ENCODE data around the gene CFTR. TPM values are rescaled to one million over a fixed set of nuclear protein-coding genes. Genes with fewer than 3 reads are reported as not detected.

Gene CFTR
- total and polyA plus RNA-seq, 10 of the 15 experiments (the other 5 are each of a cell fraction or from before 2014, with no cell fraction given): 0.02 to 2.3 (median 0.21) TPM; not detected in 1

DNA sequence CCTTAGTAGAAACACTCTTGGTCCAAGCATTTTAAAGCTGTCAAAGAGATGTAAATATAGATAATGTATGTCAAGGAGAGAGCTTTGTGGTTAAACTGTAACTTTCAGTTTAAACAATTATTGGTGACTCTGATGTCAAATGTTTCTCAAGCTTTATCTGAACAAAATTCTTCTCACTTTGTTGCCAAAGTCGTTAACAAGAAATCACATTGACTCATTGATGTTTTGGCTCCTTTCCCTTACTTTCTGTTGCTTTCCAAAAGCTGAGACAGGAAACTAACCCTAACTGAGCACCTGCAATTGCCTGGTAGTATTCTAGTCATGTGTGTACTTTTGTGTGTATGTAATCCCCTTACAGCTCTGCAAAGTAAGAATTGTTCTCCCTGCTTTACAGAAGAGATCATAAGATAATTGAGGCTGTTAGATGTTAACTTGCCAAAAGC is 108.5 kb downstream of the CFTR start (continued):
- TF ChIP-seq, protein P1, sequence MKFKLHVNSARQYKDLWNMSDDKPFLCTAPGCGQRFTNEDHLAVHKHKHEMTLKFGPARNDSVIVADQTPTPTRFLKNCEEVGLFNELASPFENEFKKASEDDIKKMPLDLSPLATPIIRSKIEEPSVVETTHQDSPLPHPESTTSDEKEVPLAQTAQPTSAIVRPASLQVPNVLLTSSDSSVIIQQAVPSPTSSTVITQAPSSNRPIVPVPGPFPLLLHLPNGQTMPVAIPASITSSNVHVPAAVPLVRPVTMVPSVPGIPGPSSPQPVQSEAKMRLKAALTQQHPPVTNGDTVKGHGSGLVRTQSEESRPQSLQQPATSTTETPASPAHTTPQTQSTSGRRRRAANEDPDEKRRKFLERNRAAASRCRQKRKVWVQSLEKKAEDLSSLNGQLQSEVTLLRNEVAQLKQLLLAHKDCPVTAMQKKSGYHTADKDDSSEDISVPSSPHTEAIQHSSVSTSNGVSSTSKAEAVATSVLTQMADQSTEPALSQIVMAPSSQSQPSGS (IDR thresholded peaks at IDR 0.05; ENCODE audit: low read length): peak; percentile 48; the same call in 1 of the 2 replicates
- peak in 1 of 2 experiments; percentile 61; a peak in 3 of 4 replicates for TF ChIP-seq BHLHE40 (IDR thresholded peaks at IDR 0.05; ENCODE audit: borderline replicate concordance in 1 of 2, low read depth in 2 of 2, low read length in 1 of 2)
- no peak for TF ChIP-seq POU2F2 (IDR thresholded peaks at IDR 0.05; ENCODE audit: borderline replicate concordance, low read depth, low read length)
- no peak for TF ChIP-seq MYC (IDR thresholded peaks at IDR 0.05; ENCODE audit: insufficient read depth, insufficient read length, insufficient replicate concordance, low read length, severe bottlenecking)
- no peak for TF ChIP-seq ESRRA (IDR thresholded peaks at IDR 0.05; ENCODE audit: low read length)
- TF ChIP-seq, protein P2, sequence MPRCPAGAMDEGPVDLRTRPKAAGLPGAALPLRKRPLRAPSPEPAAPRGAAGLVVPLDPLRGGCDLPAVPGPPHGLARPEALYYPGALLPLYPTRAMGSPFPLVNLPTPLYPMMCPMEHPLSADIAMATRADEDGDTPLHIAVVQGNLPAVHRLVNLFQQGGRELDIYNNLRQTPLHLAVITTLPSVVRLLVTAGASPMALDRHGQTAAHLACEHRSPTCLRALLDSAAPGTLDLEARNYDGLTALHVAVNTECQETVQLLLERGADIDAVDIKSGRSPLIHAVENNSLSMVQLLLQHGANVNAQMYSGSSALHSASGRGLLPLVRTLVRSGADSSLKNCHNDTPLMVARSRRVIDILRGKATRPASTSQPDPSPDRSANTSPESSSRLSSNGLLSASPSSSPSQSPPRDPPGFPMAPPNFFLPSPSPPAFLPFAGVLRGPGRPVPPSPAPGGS (IDR thresholded peaks at IDR 0.05; ENCODE audit: borderline replicate concordance, insufficient read depth, low read depth, low read length, poor library complexity, severe bottlenecking): no peak
- no peak for TF ChIP-seq STAT3 (IDR thresholded peaks at IDR 0.05; ENCODE audit: low read depth, low read length)
- 0 out of 2 replicates have a peak, but pooled peaks have one; percentile 33 for TF ChIP-seq PML (IDR thresholded peaks at IDR 0.05; ENCODE audit: low read length)
- TF ChIP-seq, protein P3, sequence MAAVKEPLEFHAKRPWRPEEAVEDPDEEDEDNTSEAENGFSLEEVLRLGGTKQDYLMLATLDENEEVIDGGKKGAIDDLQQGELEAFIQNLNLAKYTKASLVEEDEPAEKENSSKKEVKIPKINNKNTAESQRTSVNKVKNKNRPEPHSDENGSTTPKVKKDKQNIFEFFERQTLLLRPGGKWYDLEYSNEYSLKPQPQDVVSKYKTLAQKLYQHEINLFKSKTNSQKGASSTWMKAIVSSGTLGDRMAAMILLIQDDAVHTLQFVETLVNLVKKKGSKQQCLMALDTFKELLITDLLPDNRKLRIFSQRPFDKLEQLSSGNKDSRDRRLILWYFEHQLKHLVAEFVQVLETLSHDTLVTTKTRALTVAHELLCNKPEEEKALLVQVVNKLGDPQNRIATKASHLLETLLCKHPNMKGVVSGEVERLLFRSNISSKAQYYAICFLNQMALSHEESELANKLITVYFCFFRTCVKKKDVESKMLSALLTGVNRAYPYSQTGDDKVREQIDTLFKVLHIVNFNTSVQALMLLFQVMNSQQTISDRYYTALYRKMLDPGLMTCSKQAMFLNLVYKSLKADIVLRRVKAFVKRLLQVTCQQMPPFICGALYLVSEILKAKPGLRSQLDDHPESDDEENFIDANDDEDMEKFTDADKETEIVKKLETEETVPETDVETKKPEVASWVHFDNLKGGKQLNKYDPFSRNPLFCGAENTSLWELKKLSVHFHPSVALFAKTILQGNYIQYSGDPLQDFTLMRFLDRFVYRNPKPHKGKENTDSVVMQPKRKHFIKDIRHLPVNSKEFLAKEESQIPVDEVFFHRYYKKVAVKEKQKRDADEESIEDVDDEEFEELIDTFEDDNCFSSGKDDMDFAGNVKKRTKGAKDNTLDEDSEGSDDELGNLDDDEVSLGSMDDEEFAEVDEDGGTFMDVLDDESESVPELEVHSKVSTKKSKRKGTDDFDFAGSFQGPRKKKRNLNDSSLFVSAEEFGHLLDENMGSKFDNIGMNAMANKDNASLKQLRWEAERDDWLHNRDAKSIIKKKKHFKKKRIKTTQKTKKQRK (IDR thresholded peaks at IDR 0.05; ENCODE audit: low read depth, low read length): no peak
- TF ChIP-seq HDAC2 (IDR thresholded peaks at IDR 0.05): no peak
- TF ChIP-seq CHD2 (IDR thresholded peaks at IDR 0.05; ENCODE audit: borderline replicate concordance, low read depth, low read length): peak; percentile 54; the same call in 1 of the 2 replicates
- no peak for TF ChIP-seq HDGF (IDR thresholded peaks at IDR 0.05)
- no peak for TF ChIP-seq CBX5 (IDR thresholded peaks at IDR 0.05; ENCODE audit: low read depth)
- TF ChIP-seq, protein P4, sequence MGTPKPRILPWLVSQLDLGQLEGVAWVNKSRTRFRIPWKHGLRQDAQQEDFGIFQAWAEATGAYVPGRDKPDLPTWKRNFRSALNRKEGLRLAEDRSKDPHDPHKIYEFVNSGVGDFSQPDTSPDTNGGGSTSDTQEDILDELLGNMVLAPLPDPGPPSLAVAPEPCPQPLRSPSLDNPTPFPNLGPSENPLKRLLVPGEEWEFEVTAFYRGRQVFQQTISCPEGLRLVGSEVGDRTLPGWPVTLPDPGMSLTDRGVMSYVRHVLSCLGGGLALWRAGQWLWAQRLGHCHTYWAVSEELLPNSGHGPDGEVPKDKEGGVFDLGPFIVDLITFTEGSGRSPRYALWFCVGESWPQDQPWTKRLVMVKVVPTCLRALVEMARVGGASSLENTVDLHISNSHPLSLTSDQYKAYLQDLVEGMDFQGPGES (IDR thresholded peaks at IDR 0.05): no peak
- TF ChIP-seq, protein P5, sequence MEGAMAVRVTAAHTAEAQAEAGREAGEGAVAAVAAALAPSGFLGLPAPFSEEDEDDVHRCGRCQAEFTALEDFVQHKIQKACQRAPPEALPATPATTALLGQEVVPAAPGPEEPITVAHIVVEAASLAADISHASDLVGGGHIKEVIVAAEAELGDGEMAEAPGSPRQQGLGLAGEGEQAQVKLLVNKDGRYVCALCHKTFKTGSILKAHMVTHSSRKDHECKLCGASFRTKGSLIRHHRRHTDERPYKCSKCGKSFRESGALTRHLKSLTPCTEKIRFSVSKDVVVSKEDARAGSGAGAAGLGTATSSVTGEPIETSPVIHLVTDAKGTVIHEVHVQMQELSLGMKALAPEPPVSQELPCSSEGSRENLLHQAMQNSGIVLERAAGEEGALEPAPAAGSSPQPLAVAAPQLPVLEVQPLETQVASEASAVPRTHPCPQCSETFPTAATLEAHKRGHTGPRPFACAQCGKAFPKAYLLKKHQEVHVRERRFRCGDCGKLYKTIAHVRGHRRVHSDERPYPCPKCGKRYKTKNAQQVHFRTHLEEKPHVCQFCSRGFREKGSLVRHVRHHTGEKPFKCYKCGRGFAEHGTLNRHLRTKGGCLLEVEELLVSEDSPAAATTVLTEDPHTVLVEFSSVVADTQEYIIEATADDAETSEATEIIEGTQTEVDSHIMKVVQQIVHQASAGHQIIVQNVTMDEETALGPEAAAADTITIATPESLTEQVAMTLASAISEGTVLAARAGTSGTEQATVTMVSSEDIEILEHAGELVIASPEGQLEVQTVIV (IDR thresholded peaks at IDR 0.05; ENCODE audit: borderline replicate concordance, partially characterized antibody): no peak
- no peak for TF ChIP-seq NFYB (IDR thresholded peaks at IDR 0.05; ENCODE audit: insufficient read depth, low read depth, low read length)
- TF ChIP-seq, protein P6, sequence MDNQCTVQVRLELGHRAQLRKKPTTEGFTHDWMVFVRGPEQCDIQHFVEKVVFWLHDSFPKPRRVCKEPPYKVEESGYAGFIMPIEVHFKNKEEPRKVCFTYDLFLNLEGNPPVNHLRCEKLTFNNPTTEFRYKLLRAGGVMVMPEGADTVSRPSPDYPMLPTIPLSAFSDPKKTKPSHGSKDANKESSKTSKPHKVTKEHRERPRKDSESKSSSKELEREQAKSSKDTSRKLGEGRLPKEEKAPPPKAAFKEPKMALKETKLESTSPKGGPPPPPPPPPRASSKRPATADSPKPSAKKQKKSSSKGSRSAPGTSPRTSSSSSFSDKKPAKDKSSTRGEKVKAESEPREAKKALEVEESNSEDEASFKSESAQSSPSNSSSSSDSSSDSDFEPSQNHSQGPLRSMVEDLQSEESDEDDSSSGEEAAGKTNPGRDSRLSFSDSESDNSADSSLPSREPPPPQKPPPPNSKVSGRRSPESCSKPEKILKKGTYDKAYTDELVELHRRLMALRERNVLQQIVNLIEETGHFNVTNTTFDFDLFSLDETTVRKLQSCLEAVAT (IDR thresholded peaks at IDR 0.05): 0 out of 2 replicates have a peak, but pooled peaks have one; percentile 23
- 0 out of 2 replicates have a peak, but pooled peaks have one; percentile 30 for TF ChIP-seq ZNF24 (IDR thresholded peaks at IDR 0.05)
- TF ChIP-seq ZNF622 (IDR thresholded peaks at IDR 0.05): no peak

Data from GM12878 (cell line).